Activated T-helper 1 cell treated with Interleukin-2 at 50 U/mL for 16 hours (primary cell): ENCODE data around the gene MCU.

Source experiments
- DNase-seq: peaks from one replicate; pipeline ENCODE4 v3.0.0-alpha.2; 2020; ENCODE audit warnings: low read depth

MCU gene

DNA sequence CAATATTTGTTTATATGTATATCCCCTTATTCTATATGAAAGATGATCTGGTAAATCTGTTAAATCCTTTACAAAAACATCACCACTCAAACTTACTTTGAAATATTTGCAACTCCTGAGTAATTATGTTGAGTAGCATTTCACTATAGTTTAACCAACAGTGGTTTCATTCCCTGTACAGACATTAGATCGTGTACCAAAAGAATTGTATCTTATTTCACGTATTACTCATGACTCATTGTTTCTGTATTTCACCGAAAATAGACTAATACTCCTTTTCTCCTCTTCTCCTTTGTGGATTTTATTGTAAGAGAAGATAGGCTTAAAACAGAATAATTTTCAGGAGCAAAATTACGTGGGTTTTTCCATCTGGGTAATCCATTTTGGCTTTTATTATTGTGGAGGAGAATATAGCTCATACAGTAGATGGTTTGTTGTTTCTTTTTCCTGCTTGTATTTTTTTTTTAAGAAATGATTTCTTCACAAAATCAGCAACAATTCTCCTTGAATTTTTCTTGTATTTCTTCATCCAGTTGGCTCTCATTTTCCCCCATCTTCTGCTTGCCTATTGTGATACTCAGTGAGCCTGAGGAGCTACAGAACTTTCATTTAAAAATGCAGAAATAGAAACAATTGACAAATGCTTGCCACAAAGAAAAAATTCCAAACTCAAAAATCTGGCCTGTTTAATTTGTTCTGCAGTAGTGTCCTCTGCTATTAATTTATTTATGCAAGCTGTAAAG is 111.0 kb downstream of the MCU start:
- DNase-seq: no peak

DNA sequence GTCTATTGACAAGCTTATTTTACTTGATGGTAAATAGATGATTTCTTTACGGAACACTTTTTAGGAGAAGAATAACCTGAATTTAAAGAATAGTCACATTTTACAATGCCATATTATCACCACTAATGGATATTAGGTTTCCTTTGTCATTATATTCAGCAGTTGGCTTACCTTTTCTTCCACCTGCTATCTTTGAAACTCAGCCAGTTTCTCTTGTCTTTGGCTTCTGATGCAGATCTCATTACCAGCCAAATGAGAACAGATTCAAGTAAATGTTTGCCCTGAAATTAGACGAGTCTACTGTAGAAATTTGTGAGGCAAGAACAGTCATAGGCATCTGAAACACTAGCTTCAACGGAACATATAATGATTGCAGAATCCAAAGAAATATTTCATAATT is 116.1 kb downstream of the MCU start:
- DNase-seq: no peak

DNA sequence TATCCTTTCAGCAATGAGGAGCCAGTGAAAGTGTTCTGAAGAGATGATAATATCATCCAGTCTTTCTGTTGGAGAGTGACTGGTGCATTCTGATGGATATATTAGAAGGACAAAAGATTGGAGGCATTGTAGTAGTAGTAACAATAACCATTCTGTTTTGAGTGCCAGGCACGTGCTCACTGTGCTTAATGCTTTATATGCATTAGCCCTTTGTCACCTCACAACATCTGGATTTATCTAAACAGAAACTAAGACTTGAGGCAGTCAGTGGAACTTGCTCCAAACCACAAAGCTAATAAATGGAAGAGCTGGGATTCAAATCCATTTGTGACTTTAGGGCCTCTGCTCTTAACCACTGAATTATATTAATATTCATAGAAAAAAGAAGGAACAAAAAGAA is 117.1 kb downstream of the MCU start:
- DNase-seq: no peak

DNA sequence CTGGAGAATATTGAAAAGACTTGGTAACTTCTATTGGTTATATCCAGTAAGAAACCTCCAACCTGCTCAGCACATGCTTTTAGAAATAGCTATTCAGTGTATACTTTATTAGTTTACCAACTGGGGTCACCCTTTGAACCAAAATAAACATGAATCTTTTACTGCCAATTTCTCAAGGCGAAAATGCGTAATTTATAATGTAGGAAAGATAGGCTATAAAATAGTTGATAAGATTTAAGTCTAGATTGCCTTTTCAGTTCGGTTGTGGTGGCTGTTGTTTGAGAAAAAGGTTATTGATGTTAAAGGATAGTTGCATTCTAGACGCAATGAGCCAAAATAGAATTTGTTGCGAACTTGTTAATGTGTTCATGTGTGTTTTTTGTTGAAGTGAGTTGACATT is 119.0 kb downstream of the MCU start:
- no peak for DNase-seq

DNA sequence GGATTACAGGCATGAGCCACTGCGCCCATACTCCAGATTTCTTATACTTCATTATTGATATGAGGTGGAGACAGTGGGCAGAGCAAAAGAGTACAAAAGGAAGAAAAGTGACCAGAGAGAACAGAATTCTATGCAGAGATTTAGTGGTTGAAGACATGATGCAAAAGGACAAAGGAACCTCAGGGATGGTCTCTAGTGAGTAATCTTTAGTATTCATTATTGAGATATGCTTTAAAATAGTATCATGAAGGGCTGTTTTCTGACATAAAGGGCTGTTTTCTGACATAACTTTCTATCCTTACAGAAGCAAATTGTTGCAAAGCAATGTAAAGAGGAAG is 120.4 kb downstream of the MCU start:
- DNase-seq: no peak

DNA sequence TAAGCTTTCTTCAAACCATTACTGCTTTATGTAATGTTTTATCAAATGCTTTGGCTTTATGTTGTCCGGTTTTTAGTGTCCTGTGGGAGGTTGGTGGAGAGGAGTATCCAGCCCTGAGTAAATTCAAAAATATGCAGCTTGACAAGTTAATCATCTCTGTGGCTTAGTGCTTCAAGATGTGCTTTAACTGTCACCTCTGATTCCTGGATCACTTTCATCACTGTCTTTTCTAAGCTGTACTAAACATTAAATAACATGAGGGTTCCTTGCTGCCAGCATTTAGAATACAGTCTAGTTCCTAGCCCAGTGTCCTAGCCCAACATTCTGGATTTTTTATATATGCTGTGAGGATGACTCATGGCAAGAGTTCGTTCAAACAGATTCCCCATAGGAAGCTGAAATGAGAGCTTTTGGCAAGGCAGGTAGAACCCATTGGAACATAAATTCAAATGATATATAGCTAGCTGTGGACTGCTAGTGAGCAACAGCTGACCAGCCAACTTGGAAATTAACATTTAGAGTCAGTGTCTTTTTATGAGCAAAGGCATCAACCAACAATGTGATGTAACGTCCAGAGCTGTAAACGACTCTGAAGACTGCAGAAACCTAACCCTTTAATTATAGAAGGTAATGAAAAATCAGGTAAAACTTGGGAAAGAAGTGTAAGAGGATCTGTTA is 120.9 kb downstream of the MCU start:
- DNase-seq: no peak

DNA sequence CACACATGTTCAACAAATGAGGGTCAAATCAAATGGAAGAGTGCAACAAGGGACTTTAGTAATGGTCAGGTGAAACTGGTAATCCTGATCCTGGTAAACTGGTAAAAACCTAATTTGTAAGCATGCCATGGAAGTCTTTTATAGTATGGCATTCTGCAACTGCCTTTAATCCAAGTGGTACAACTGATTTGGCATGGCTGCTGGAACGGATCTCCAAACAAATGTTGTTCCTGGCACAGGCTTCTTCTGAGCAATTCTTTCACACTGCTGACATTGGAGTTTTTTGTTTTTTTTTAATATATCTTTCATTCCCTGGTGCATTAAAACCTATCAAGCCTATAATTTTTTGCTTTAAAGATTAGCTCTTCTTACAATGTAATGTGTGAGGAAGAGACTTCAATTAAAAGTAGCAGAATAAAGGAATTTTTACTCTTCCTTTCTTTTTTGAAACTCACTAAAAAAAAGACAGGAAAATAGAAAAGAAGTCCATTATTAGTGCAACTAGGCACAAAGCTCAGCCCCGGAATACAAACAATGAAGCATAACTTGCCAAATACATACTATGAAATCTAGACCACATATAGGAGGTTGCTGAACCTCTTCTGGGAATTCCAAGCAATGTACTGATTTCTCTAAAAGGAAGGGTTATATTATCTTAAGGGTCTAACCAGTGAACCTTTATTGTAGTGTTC is 122.3 kb downstream of the MCU start:
- DNase-seq: no peak

DNA sequence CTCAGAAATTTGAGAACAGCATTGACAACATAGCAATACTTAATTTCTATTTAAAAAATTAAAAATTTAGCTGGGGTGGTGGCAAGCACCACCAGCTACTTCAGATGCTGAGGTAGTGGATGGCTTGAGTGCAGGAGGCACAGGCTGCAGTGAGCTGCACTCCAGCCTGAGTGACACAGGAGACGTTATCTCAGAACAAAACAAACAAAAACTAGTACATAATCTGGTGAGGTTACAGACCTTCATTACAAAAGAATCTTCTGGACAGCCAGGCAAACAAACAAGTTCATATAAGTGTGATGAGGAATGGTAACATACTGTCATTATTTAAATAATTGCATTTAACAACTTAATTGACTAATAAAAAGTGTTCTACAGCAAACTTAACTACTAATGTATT is 124.6 kb downstream of the MCU start:
- DNase-seq: no peak

DNA sequence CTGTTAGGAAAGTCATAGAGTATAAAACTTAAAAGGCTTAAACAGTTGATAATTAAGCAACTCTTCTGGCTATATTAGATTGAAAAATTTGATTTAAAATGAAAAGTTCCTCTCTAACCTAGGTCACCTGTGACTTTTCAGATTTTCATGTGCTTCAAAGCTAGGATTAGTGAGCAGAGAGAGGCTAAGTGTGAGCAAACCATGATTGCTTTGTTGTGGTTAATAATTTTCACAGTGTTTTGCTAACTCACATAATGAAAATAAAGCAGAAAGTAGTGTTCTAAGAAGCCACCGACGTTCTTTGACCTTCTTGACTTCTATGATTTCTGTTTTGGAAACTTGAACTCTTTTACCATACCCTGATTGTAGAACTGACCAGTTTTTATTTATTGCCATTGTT is 126.1 kb downstream of the MCU start:
- no peak for DNase-seq

DNA sequence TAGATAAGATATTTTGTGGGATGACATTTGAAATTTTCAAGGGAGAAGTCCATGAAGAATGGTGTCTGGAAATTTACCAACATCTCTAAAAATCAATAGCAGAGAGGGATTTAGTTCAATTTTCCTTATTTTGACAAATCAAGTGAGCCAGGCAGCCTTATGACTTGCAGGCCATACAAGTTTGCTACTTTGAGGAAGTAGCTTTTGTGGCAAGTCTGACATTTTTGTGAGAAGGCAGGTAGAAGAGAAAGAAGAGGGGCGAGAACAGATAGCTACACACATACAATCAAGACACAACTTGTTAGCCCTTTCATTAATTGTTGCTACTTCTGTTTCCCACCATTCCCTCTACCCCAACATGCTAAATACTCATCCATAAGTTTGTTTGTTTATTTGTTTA is 127.1 kb downstream of the MCU start:
- DNase-seq: no peak

DNA sequence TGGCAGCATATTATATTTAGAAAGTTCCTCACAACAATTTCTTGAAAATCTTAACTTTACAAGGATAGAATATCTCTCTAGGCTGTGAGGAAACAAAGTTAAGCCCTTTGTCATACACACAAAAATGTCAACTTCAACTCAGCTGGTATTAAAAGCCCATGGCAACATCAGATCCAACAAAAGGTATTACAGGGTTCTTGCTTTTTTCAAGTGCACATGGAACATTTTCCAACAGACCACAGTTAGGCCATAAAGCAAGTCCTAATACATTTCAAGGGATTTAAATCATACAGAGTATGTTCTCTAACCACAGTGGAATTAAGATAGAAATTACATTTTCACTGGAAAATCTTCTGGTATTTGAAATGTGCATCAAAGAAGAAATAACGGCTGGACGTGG is 129.7 kb downstream of the MCU start:
- DNase-seq: no peak

DNA sequence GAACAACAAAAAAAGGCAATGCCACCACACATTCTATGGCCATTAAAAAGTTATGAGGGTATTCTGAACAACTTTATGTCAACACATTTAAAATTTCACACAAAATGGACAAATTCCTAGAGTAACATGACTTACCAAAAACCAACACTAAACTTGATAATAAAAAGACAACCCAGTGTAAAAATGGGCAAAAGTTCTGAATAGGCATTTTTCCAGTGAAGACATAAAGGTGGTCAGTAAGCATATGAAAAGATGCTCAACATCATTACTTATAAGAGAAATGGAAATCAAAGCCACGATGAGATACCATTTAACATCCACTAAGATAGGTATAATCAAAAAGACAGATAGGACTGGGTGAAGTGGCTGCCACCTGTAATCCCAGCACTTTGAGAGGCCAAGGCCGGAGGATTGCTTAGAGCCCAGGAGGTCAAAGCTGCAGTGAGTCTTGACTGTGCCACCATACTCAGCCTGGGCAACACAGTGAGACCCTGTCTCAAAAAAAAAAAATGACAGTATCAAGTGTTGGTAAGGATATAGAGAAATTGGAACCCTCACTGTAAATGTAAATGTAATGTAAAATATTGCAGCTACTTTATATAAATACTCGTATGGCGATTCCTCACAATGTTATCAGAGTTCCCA is 130.5 kb downstream of the MCU start:
- no peak for DNase-seq

DNA sequence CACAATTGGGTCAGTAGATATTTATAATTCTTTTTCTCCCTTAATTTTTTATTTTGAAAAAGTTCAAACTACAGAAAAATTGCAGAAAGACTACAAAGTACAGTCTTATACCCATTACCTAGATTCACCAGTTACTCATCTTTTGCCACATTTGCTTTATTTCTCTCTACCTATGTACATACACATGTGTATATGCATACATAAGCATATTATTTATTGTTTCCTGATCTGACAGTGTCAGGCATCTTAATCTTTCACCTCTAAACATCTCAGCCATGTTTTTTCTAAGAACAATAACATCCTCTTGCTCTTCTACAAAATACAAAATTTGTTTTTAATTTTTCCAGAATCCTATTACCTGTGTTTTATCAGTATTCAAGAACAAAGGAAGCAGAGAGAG is 133.2 kb downstream of the MCU start:
- DNase-seq: no peak

DNA sequence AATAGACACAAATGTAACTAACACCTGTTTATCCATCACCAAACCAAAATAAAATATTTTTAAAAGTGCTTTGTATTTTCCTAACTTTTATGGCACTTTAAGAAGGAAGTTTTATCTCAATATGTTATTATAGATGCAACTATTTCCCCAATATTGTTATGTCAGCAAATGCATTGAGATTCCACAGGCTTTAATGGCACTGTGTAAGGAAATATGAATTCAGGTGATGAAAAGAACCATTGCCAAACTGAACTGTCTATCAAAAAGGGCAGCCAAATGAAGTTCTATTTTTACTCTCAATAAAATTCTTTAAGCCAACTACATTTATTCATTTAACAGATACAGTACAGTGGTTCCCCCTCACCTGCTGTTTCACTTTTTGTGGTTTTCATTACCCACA is 134.4 kb downstream of the MCU start:
- DNase-seq: no peak

DNA sequence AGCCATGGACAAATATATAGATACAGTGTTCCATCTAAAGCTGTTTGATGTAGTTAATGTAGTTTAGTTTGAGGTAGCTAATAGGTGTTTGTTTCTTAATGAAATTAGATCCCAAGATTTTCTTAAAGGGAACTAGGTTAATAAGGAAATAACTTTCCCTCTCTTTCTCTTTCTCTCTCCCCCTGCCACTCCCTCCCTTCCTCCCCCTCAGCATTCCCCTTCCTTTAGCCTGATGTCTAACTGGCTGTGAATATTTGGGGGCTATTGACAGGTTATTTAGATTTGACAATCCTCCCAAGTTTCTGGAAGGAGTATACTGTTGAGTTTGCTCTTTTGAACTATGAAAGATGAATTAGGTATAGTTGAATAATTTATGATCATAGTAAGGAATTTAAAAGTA is 136.4 kb downstream of the MCU start:
- DNase-seq: no peak

DNA sequence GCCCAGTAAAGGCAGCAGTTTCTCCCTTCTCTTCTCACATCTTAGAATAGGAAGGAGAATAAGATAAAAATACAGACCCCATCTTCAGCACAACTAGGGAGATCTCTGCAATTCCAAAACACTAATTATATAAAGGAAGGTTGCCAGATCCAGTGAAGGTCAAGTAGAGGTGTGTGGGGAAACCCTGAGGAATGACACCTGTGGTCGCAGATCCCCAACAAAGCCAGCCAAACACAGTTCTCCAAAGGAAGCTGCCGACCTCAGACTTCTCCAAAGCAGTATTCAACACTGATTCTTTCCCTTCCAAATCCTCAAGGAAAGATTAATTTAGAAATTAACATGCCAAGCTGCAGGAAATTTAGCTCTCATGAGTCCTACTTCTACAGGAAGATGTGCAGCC is 138.7 kb downstream of the MCU start:
- DNase-seq: no peak

DNA sequence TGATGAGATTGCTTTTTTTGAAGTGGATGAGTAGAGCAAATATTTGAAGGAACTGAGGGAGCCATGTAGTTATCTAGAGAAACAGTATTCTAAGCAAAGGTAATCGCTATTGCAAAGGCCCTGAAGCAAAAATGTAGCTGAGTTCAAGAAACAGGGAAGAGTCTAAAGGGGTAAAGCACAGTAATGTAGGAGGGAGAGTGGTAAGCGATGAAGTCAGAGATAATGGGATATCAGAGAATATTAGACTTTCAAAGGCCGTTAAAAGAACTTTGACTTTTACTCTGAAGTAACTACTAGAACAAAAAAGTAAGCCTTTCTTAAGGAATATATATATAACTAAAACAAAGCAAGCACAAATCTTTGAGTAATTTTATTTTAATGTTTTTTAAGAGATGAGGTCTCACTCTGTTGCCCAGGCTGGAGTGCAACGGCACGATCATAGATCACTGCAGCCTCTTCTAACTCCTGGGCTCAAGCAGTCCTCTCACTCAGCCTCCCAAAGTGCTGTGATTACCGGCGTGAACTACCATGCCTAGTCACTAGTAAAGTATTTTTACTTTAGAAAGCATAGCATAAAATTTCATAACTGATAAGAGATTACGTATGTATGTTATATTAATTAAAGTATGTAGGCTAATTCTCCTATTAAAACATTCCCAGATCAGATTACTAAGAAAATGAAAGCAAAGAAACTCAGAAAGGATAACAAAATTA is 139.9 kb downstream of the MCU start:
- DNase-seq: no peak

DNA sequence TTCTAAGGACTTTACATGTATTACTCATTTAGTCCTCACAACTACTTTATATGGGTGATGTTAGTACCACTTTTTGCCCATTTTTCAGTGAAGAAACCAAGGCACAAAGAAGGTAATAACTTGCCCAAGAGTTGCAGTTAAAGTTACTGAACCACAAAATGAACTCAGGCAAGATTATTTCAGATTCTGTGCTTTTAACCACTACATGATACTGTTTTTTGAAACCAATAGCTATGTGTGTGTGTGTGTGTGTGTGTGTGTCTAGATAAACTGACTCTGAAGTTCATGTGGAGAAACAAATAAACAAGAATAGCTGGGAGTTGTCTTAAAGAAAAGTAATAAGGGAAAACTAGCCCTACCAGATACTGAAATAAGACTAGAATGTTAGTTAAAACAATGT is 140.8 kb downstream of the MCU start:
- DNase-seq: no peak

DNA sequence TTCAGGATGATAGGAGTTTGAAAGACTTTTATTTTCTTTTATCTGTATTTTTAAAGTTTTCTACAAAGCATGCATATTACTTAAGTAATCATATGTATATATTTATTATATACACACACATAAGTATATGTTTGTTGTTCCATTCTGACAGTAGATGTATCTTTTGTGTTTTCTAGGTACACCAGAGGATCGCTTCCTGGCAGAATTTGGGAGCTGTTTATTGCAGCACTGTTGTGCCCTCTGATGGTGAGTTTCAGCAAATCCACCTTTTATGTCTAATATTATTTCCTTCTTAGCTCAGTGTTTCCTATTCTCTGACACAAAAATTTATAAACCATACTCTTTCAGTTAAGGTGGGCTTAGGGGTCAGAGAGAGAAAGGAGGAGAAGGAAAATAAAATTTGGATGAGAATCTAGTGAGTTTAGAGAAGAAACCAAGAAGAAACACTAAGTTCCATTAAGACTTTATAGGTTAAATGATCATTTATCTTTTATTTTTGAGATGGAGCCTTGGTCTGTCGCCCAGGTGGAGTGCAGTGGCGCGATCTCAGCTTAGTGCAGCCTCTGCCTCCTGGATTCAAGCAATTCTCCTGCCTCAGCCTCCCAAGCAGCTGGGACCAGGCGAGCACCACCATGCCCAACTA is 142.4 kb downstream of the MCU start:
- no peak for DNase-seq

DNA sequence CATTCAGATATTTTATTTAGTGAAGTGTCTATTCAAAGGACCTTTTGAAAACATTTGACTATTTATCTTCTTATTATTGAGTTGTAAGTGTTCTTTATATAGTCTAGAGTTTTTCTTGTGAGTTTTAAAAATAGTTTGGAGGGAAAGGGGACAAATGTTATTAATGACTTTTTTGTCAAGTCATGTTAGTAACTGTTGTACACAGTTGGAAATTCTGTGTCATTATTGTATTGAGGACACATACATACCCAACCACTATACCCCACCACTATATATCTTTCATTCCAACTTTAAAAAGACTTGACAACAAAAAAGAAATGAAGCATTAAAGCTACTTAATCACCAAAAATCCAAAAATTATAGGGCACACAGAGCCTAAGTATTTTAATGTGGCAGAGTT is 148.4 kb downstream of the MCU start:
- DNase-seq: no peak

DNA sequence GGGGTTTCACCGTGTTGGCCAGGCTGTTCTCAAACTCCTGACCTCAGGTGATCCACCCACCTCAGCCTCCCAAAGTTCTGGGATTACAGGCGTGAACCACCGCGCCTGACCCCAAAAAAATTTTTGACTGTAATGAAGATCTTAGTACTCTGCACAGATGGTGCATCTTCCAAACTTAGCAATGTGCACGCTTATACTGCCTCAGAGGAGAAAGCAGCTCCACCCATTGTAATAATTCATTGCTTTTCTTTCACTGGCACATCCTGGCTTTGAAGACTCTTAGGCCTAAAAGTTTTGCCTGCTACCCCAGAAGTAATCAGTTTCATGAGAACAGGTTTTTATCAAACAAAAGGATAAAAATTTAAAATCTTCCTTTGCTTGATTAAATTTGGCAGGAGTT is 149.5 kb downstream of the MCU start:
- no peak for DNase-seq

DNA sequence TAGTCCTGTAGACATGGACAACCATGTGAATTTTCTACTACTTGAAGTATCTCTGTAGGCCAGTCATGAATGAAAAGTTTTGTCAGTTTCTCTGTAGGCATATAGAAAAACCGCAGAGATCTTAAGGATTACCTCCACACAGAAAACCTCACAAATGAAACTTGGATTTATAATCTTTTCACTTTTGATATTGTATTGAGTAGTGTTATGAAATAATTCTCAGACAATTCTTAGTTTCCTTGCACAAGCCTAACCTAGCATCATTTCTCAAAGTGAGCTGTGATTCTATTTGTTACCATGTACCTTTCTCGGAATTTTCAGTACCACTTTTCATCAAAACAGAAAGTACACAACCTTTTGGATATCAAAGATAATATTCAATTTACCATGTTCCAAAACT is 150.2 kb downstream of the MCU start:
- no peak for DNase-seq
